SJSA1 (cell line): ENCODE results near the gene MTRFR. TPM values are rescaled to one million over a fixed set of nuclear protein-coding genes. Genes with fewer than 3 reads are reported as not detected.

Experiments used
- DNase-seq, 2 experiments: peaks; one replicate each; pipeline ENCODE4 v3.0.0-alpha.2; 2015 to 2020; ENCODE audit warnings: low spot score in 2 of 2, low read depth in 1 of 2
- H3K27ac ChIP-seq: fragments of 250-450 bp; sonication (Bioruptor Pico); 2 replicates; pipeline ENCODE4 v1.5.1; 2020; ENCODE audit warnings: mild to moderate bottlenecking, moderate library complexity
- H3K27me3 ChIP-seq: fragments of 250-450 bp; sonication (Bioruptor Pico); replicated peaks from 2 replicates; pipeline ENCODE4 v1.5.1; 2020; ENCODE audit warnings: mild to moderate bottlenecking, moderate library complexity
- H3K36me3 ChIP-seq: fragments of 250-450 bp; sonication (Bioruptor Pico); 2 replicates; pipeline ENCODE4 v1.5.1; 2020; ENCODE audit warnings: mild to moderate bottlenecking
- H3K4me1 ChIP-seq: fragments of 250-450 bp; sonication (Bioruptor Pico); replicated peaks from 2 replicates; pipeline ENCODE4 v1.6.1; 2021; ENCODE audit warnings: mild to moderate bottlenecking
- H3K4me3 ChIP-seq: fragments of 250-450 bp; sonication (Bioruptor Pico); 2 replicates; pipeline ENCODE4 v1.5.1; 2020; ENCODE audit warnings: mild to moderate bottlenecking
- H3K9me3 ChIP-seq: fragments of 250-450 bp; sonication (Bioruptor Pico); replicated peaks from 2 replicates; pipeline ENCODE4 v1.5.1; 2020; ENCODE audit warnings: mild to moderate bottlenecking
- total RNA-seq: library from RNA; depleted of rRNA; stranded (reverse); fragments of >200 nt; shearing (Covaris generic); gene quantifications from 2 replicates; pipeline ENCODE4 v1.2.3, GENCODE V29; 2014

The MTRFR gene
- total RNA-seq, 1 experiment from 2014 or later, result 10.3 TPM

DNA sequence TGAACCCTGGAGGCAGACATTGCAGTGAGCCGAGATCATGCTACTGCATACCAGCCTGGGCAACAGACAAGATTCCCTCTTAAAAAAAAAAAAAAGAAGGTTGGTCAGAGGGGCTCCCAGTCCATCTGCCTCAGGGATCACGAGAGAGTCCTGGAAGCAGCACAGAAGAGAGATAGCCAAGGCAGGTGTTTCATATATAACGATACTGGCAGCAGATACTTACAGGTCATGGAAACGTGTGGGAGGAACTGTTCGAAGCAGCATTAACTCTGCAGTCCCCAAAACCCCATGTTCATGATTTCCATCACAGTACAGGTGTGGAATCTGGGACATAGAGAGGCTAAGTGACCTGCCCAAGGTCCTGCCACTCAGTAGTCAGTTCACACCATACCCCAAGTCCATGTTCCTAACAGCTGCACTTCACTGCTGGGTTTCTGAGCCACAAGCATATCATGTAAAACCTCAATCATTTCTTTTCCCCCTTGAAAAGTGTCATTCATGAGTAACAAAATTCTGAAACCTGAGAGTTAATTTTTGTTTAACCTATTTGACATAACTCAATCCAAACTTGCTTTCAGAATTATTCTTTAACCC, 21.7 kb downstream of the MTRFR start:
- Histone ChIP-seq H3K36me3 (peaks cover 68% of the 10 kb centered on the region), H3K4me1 (no peaks in the 10 kb centered on the region), H3K27ac (no peak overlapping the region), H3K9me3 (no peaks in the 10 kb centered on the region), H3K27me3 (no peaks in the 10 kb centered on the region), H3K4me3 (no peak overlapping the region)
- no peak for DNase-seq

DNA sequence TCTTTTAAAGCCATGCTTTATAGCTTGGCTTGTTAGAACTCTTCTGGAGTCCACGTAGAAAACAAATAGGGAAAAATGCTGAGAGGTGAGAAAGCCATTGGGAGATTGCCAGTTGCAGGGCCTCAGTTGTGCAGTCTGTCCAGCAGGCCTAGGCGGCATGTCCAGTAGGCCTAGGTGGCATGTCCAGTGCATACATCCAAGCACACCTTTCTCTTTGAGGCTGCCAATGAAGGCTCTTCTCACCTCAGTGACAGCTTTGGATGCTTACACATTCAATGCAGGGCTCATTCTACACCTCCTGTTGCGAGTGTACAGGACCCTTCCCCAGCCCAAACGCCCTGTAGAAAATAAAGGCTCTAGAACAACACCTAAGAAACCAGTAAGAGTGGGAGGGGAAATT, 25.4 kb downstream of the MTRFR start:
- no peak overlapping the region for H3K27ac ChIP-seq
- H3K4me1 ChIP-seq, result no peaks in the 10 kb centered on the region
- peaks cover 86% of the 10 kb centered on the region for H3K36me3 ChIP-seq
- no peaks in the 10 kb centered on the region for H3K9me3 ChIP-seq
- H3K27me3 ChIP-seq, result no peaks in the 10 kb centered on the region
- H3K4me3 ChIP-seq, result no peak overlapping the region
- DNase-seq, result no peak

DNA sequence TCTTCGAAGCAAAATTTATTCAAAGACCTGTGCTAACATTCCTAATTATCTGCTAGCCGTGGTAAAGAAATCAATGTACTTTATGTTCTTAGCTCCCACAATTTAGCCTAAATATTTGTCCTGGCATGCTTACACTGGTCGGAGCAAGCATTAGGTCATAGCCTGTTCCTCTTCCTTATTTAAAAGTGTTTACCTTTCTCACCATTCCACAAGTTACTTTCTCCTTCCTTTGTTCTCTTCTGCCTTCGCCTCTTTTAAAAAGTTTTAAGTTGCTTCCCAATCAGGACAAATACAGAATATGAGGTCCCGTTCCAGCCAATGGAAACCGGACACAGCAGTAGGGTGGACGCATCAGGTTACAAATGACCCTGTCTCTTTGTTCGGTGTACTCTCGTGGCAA, 26.8 kb downstream of the MTRFR start:
- Histone ChIP-seq H3K36me3 (peaks cover 80% of the 10 kb centered on the region), H3K9me3 (no peaks in the 10 kb centered on the region), H3K27ac (no peak overlapping the region), H3K4me1 (no peaks in the 10 kb centered on the region), H3K4me3 (no peak overlapping the region), H3K27me3 (no peaks in the 10 kb centered on the region)
- DNase-seq, result no peak

DNA sequence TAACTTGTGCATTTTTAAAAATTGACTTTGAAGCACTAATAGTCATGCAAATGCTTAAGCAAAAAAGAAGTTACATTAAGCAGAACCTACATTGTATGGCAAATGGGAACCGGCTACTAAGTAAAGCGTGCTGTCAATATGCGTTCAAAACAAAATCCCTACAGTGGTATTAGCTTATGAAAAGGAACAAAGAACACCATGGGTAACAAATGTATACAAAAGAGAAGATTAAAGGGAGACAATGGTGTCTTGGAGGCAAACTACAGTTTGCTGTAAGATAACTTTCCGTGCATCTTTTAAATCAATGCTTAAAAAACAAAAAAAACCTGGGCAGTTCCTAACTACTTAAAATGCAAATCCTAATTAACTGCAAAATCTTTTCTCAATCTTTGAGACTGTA, 28.0 kb downstream of the MTRFR start:
- no peak for DNase-seq
- H3K4me1 ChIP-seq, result no peaks in the 10 kb centered on the region
- H3K27me3 ChIP-seq, result no peaks in the 10 kb centered on the region
- peaks cover 78% of the 10 kb centered on the region for H3K36me3 ChIP-seq
- no peaks in the 10 kb centered on the region for H3K9me3 ChIP-seq
- H3K27ac ChIP-seq, result no peak overlapping the region
- H3K4me3 ChIP-seq, result no peak overlapping the region

DNA sequence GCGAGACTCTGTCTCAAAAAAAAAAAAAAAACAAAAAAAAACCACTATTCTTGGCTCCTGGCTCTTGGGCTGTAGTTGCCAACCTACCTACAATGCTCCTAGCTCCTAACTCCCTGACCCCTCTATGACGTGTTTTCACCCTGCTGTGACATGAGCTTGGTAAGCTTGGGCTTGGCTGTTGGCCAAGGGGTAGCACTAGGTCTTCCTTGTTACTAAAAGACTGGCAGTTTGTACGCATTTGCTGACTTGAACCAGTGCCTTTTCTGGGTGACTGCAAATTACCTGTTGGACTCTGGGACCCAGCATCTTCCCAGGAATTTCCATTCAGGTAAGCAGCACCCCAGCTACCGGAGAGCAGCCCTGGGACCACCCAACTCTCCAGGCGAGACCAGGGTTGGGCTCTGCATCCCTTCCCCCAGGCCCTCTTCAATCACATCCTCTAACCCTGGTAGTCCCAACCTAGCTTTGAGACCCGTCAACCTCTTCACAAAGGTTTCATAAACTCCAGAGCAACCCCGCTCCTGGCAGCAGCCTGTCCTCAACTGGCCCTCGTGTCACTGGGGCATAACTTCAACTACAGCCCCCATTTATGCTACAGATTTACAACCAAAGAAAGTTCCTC, 30.1 kb downstream of the MTRFR start:
- Histone ChIP-seq H3K4me3 (no peak overlapping the region), H3K9me3 (no peaks in the 10 kb centered on the region), H3K36me3 (peaks cover 69% of the 10 kb centered on the region), H3K4me1 (no peaks in the 10 kb centered on the region), H3K27ac (no peak overlapping the region), H3K27me3 (no peaks in the 10 kb centered on the region)
- no peak for DNase-seq

DNA sequence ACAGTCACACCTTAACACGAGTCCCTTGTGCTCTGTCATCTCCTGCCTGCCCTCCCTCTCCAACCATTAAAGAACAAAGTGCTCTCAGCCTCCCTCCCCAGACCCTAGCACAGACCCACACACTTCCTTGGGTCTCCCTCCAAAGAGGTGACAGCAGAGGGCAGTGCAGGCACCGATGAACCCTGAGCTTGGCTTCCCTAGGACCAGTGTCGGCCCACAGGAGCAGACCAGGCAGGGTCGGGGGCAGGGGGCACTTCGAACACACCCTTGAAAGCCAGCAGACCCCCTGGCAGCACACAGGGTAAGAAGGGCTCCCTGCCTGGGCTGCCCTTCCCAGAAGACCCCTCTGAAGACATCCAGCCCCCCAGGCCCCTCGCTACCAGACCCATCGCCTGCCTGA, 31.4 kb downstream of the MTRFR start:
- DNase-seq, result no peak
- Histone ChIP-seq H3K4me1 (peaks cover under 1% of the 10 kb centered on the region), H3K36me3 (peaks cover 61% of the 10 kb centered on the region), H3K9me3 (no peaks in the 10 kb centered on the region), H3K4me3 (no peak overlapping the region), H3K27me3 (no peaks in the 10 kb centered on the region), H3K27ac (no peak overlapping the region)

DNA sequence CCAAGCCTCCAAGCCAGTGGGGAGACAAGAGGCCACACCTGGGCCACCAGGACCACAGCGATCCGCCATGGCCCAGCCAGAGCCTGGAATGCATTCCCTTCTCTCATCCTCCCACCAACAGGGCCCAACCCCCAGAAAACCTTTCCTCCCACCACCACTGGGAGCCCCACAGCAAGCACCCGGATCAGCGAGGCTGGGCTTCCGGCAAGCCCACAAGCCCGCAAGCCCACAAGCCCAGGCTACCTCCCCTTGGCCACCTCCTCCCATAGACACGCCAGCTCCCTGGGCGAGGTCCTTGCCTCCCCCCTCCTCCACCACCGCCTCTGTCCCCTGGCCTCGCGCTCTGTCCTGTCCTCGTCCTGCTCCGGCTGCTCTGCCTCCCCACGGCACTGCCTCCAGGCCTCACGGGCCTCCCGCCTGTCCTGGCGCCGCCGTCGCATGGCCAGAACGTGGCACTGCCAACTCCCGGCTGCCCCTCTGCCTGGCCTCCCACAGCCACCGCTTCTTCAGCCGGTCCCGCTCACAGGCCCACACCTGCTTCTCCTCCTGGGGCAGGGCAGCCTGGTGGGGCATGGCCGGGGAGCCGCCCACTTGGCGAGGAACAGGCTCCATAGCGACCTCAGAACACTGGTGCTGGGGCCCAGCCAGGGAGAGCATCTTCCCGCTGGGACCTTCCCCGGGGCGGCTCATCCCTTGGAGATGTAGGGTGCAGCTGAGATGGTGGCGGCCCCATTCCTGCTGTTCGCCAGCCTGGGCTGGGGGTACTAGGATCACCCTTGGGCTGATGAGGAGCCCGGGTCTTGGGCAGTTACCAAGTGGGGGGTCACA, 32.8 kb downstream of the MTRFR start:
- H3K4me3 ChIP-seq, result no peak overlapping the region
- H3K36me3 ChIP-seq, result peaks cover 58% of the 10 kb centered on the region
- no peak for DNase-seq
- H3K9me3 ChIP-seq, result no peaks in the 10 kb centered on the region
- H3K27ac ChIP-seq, result no peak overlapping the region
- peaks cover 8% of the 10 kb centered on the region for H3K4me1 ChIP-seq
- no peaks in the 10 kb centered on the region for H3K27me3 ChIP-seq

DNA sequence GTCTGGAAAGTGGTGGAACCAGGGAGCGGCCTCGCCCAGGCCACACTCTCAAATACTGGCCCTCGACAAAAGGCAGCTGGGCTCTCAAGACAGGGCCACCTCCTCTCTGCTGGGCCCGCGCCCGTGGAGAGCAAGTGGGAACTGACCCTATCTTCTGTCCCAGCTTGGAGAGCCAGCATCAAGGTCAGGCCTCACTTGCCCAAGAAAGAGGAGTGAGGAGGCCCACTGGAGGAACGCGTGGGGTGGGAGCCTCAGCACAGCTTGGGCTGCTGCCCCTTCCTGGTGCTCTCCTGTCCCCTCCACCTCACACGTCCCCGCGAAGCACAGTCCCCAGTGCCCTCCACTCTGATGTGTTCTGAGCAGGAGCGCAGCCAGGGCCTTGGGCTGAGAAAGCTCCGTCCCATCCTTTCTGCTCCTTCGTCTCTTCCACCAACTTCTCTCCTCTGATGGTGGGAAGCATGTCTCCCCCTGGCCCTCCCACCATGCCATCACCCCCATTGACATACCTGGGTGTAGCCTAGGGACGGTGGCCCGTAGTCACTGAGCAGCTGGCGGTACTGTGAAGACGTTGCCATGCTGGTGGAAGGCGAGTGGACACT, 33.5 kb downstream of the MTRFR start:
- Histone ChIP-seq H3K4me3 (no peak overlapping the region), H3K27ac (no peak overlapping the region), H3K9me3 (no peaks in the 10 kb centered on the region), H3K4me1 (peaks cover 8% of the 10 kb centered on the region), H3K36me3 (peaks cover 51% of the 10 kb centered on the region), H3K27me3 (no peaks in the 10 kb centered on the region)
- DNase-seq, result no peak

DNA sequence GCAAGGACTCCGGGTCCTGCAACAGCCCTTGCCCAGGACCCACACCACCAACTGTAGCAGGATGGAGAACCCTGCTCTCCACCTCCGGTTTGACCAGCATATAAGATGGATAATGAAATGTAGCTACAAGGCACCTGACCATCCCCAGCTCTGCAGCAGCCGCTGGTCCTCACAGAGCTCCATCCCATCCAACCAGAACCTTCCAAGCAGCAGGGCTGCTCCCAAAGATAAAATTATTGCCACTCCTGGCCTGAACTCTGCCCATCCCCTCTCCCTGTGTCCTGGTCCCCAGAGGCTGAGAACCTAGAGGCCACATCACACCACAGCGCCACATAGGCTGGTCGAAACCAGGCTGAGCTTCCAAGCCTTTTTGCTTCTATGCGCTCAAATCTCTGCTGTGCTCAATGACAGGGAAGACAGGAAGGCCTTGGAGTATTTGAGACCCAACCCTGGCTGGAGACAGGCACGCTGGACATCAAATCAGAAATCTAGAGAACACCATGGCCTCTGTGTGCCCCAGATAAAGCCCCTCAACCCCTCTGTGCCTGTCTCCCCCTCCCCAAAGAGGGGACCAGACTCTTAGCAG, 34.2 kb downstream of the MTRFR start:
- no peaks in the 10 kb centered on the region for H3K9me3 ChIP-seq
- H3K27me3 ChIP-seq, result no peaks in the 10 kb centered on the region
- peaks cover 11% of the 10 kb centered on the region for H3K4me1 ChIP-seq
- no peak for DNase-seq
- no peak overlapping the region for H3K4me3 ChIP-seq
- H3K36me3 ChIP-seq, result peaks cover 44% of the 10 kb centered on the region
- H3K27ac ChIP-seq, result no peak overlapping the region

DNA sequence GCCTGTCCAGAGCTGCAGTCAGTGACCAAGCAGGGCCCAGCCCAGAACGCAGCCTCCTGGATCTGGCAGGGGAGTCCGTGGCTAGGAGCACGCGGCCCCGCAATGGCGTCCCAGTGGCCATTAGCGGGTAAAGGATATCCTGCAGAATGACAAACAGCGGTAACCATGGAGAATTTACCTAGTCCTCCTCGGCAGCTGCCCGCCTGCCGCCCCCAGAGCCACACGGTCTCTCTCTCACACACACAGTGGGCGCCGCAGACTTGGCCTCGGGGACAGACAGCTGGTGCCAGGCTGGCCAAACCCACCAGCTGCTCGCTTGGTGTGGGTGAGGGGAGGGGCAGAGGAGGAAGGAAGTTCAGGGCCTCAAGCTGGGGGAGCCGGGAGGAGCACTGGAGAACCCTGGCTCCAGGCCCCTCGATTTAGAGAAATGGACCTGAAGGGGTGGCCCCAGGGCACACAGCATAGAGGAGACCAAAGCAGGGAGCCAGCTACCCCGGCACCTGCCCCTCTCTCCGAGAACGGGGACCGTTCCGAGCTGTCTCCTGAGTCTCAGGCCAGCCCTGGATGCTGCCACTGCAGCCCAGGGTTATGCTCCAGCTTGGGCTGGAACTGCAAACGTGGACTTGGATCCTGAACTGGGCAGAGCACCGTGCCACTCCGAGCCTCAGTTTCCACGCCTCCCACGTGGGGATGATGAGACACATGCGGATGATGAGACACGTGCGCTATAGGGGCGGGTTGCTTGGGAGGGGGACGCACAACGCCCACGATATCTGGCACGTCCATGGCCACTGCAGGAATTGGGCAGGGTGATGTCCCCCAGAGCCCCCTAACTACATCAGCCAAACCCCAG, 35.0 kb downstream of the MTRFR start:
- H3K27me3 ChIP-seq, result no peaks in the 10 kb centered on the region
- peaks cover 40% of the 10 kb centered on the region for H3K36me3 ChIP-seq
- H3K4me1 ChIP-seq, result peaks cover 11% of the 10 kb centered on the region
- no peak overlapping the region for H3K4me3 ChIP-seq
- no peak overlapping the region for H3K27ac ChIP-seq
- DNase-seq, result no peak
- H3K9me3 ChIP-seq, result no peaks in the 10 kb centered on the region

DNA sequence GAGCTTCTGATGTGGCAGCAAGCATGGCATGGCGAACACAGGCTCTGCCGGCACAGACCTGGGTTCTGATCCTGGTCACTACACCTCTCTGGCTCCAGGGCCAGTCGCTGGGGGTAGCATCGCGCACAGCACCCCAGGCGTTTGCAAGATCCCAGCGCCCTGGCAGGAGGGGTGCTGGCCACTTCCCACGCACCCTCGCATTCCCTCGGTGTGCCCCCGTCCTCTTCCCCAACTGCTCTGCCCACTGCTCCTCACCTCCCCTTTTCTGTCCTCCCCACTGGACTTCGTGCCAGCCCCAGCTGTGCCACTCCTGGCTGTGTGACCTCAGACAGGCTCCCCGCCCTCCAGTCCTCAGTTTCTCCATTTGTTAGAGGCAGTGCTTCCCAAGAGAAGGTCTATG, 35.6 kb downstream of the MTRFR start:
- no peaks in the 10 kb centered on the region for H3K9me3 ChIP-seq

DNA sequence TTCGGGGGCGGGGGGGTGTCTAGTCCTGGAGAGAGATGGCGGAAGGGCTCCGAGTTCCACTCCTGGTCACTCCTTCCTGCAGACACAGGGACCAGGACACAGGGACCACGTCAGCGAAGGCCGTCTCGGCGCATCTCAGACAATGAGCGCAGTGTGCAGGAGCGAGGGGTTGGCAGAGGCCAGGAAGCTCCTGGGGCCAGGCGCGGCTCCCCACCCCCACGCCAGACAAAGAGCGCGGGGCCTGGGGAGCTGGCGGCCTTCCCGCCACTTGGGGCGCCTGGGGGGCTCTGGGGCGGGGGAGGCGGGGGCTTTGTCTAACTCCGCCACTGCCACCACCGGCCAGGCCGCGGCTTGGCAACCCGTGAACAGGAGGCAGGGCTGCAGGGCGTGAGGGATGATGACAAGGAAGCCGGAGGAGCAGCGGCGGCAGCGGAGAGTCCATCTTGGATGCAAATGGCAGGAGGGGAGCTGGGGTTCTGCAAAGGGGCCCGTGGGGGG, 36.2 kb downstream of the MTRFR start:
- Histone ChIP-seq H3K27me3 (no peaks in the 10 kb centered on the region), H3K4me3 (peak overlapping the region; percentile 90), H3K36me3 (peaks cover 34% of the 10 kb centered on the region), H3K4me1 (peaks cover 11% of the 10 kb centered on the region), H3K9me3 (no peaks in the 10 kb centered on the region), H3K27ac (no peak overlapping the region)
- DNase-seq, result peak in 1 of 2 experiments; percentile 55

More for the DNA sequence above, 35.6 kb downstream of the MTRFR start:
- Histone ChIP-seq H3K27ac (no peak overlapping the region), H3K4me1 (peaks cover 11% of the 10 kb centered on the region), H3K36me3 (peaks cover 34% of the 10 kb centered on the region), H3K27me3 (no peaks in the 10 kb centered on the region), H3K4me3 (no peak overlapping the region)
- no peak for DNase-seq

DNA sequence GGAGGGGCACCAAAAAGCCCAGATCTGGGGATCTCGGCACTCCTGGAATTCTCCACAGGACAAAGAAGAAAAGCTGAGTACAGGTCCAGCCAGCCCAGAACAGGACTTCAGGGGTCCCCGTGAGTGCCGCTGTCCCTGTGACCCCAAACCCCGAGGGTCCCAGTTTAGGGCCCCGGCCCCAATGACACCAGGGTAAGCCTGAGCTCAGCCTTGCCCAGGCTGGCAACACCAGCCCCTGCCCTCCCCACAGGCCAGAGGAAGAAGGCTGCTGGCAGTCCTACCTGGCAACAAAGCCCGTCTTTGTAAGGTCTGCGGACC, 36.6 kb downstream of the MTRFR start:
- Histone ChIP-seq H3K27ac (no peak overlapping the region), H3K36me3 (peaks cover 30% of the 10 kb centered on the region), H3K4me1 (peaks cover 11% of the 10 kb centered on the region), H3K27me3 (no peaks in the 10 kb centered on the region), H3K9me3 (no peaks in the 10 kb centered on the region), H3K4me3 (peak overlapping the region; percentile 90)
- DNase-seq, result no peak
